HG02588 (cell line): ENCODE measurements around the gene SH3PXD2B.
"Not testable (repeated sequence)": the region's sequence is repeated elsewhere in the genome, so short reads cannot be mapped to it uniquely, and the experiment has no call there.

Experiments
- ATAC-seq: cut with Tn5 transposase; IDR thresholded peaks from one replicate; pipeline ENCODE4 v1.9.1; 2021; ENCODE audit warnings: mild to moderate bottlenecking, moderate library complexity; ENCODE audit not compliant: unreplicated experiment

SH3PXD2B gene

DNA sequence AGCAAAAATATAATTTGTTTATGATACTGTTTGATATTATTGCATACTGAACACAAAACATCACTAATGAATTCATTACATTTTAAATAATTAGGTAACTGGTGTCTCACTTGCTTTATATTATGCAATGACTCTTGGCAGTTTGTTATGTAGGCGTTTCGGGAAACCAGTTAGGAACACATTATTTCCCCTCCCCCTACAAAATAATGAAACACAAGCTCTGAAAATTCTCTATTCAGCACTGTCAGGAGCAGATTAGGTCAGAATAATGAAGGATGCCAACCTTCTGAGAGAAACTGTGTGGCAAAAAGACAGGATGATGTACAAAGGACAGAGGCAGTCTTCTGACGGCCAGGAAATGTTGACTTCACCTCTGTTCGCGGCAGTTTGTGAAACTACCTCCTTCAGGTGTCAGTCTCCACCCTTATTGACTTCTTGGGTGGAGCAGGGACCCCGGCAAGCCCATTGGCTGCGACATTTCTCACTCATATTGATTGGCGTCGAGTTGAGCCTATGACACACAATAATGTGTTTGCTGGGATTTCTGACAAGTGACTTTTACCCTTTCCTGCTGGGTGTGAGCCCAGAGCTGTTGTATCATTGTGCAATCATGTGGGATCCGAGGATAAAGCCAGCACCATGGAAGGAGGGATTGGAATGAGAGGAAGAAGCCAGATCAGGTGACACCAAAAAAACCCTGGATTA is 33.9 kb downstream of the SH3PXD2B start:
- ATAC-seq: no peak

DNA sequence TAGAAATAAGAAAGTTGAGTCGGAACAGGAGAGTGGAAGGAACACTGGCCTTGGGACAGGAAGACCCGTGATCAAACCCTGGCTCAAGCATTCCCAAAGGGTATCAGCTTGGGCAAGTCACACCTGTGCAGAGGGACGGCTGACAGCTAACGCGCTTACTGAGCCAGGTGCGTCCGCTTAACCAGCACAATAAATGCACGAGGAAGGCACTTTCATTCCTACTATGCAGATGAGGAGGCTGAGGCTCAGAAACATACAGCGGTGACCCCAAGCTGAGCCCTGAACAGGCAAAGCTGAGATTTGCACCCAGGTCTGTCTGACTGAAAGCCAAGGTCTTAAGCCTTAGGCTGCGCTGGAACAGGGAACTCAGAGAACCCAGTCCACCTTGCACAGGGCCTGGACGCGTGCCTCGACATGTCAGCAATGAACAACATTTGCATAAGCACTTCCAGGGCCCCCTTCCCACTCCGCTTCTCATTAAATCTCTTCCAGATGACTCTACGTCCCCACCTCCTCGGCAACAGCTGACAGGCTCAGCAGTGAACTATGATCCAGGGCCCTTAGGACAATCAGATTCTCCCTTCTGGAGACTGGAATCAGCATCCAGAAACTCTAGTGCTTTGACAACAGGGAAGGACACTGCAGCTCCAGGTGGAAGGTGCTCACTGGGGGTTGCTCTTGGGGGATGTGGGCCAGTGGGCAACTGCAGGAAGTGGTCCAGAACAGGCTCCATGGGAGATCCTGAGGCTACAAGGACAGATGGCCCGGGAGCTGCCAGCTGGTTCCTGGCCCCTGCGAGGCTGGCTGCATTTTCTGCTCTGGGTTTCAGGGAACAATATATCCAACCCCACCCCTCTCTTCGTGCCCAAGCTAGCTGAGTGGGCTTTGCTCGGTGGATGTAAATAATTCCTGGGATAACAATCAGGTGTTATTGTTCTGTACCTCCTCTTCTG is 35.2 kb downstream of the SH3PXD2B start:
- ATAC-seq: no peak

DNA sequence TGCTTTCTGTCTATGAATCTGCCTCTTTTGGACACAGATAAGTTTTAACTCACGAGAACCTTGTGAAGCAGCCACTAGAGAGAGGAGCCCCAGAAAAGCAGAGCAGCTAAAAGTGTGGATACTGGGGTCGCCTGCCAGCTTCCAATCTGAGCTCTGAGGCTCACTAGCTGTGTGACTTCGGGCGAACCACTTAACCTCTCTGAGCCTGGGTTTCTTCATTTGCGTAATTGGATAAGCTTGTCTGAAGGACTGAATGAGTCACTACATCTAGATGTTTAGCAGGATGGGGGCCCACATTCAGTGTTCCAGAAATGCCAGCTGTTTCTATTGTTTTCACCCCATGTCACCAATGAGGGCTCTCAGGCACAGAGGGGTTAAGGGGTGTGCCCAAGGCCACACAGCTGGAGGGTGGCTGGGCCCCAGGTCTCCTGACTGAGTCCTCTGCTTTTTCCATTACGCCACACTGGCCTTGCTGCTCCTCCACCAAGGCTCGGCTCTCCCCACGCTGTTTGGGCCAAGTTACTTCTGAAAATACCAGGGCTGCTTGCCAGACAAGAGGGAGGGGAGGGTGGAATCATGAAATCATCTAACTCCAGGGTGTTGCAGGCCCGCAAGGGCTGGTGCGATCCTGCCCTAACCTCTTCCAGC is 36.2 kb downstream of the SH3PXD2B start:
- ATAC-seq: no peak

DNA sequence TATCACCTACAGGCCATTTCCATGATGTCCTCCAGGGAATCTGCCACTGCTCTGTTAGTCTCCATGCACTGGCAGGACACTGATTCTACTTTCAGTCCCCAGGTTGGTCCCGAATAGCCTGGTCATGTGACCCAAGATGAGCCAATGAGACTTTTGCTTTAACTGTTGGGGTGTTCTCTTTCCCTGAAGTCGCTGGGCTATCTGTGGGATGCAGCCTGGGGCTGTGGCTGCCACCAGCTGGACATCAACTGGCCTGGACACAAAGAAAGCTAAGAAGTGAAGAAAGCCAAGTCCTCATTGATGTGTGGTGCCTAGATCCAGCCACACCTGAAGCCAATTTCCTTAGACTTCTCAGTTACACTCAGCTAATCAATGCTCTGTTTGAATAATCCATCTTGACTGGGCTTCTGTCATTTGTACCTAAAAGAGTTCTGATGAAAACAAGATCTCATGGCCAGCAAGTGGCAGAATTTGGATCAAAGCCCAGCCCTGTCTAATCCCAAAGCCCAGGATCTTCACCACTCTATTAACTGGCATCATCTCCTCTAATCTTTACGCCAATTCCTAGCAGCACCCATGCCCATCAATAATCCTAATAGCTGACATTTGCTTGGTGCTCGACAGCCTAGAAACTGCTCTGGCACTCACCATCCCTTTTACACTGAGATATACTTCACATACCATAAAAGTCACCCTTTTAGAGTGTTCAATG is 37.0 kb downstream of the SH3PXD2B start:
- no peak for ATAC-seq

DNA sequence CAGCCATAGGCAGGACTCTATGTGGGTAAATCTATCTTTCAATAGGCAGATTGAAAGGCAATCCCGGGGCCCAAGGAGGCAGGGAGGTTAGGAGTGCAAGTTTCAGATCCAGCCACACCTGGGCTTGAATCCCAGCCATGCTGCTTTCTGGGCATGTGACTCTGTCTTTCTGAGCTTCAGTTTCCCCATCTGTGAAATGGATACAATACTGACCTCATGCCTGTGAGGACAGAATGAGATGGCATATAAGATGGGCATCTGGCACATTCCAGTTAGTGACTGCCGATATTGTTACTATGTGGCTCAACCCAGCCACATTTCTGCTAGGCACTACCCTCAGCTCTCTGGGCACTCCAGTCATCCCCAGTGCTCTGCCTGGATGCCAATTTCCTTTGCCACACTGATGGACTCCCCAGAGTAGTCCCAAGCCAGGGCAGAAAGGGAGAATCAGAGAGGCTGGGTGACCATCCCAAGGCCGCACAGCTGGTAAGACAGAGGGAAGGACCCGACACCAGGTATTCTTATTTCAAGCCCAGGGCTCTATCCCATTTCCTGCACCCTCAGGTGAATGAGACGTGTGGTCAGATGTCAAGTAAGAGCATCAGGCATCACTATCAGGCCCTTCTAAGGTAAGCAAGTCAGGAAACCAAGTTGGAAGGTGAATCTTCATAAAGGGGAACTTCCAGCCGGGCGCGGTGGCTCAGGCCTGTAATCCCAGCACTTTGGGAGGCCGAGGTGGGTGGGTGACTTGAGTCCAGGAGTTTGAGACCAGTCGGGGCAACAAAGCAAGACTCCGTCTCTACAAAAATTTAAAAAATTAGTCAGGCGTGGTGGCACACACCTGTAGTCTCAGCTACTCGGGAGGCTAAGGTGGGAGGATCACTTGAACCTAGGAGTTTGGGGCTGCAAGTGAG is 38.7 kb downstream of the SH3PXD2B start:
- ATAC-seq: no peak

DNA sequence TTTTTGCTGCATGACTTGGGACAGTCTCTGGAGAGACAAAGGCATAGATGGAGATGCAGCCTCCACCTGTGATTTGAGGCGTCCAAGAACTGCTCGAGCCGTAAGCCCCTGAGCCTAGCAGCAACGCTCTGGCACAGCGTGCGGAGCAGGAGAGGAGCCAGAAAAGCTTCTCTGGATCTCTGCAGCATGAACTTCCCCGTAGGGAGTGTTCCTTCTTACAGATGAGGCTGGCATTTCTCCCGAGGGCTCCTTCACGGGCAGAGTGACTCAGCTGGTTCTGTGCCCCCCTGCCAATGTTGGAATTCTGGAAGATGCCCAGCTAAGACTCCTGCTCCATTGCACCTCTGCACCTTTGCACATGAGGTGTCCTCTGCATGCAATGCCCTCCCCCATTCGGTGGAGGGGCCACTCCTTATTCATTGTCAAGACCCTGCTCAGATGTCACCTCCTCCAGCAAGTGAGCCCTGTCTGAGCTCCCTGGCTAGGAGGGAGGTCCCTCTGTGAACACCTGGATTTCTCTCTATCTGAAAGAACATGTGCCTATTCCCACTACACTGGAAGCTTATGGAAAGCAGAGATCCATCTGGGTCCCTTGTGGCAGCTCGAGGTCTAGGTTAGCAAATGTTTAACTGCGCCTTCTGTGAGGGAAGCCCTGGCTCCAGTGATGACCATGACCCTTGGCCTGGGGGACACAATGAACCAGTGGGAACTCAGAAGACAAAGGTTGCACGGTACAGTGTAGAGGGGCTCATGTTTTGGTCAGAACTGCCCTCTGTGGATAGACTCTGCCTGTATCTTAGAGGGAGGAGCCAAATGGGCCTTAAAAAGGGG is 39.6 kb downstream of the SH3PXD2B start:
- no peak for ATAC-seq

DNA sequence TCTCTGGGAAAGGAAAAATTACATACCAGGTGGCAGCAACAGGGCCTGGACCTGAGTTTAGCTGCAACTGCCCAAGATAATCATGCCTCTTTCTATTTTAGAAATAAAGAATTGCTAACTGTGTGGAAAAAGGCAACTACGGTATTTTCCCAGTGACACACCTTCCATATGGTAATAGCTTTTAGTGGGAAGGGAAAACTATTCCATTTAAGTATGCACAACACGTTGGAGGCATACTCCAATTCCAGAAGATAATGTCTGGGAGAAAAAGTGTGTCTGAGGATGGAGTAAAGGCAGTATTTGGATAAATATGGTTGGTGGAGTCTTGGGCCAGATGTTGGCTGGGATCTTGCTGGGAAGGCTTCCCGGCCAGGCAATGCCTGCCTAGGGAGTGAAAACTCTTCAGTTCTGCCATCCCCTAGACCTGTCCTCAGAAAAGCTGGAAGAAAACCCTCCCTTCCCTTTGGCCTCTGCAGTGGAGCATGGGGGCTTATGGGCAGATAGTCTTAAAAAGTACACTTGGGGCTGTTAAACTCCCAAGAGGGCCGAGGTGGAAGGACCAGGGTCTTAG is 40.6 kb downstream of the SH3PXD2B start:
- no peak for ATAC-seq

DNA sequence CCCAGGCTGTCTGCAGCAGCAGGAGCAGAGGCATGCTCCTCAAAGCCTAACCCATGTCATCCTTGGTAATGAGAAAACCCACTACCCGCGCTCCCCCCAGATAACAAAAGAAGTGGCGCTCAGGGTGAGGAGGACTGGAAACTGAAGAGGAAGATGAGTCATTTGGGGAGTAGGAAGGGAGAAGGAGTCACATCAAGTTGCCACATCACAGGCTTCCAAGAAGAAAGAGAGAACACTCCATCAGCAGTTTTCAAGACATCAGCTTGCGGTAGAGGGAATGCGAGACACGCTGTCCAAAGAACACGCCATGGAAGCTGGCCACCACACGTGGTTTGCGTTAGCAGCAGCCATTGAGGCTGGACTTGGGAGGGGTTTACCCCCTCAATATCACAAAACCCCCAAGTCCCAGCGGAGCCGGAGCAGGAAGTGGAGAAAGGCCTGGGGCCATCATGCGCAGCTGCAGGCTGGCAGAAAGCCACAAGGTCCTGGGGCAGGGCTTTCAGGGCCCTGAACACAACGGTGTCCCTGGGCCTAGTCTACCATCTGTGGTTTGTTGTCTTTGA is 41.5 kb downstream of the SH3PXD2B start:
- ATAC-seq: no peak

DNA sequence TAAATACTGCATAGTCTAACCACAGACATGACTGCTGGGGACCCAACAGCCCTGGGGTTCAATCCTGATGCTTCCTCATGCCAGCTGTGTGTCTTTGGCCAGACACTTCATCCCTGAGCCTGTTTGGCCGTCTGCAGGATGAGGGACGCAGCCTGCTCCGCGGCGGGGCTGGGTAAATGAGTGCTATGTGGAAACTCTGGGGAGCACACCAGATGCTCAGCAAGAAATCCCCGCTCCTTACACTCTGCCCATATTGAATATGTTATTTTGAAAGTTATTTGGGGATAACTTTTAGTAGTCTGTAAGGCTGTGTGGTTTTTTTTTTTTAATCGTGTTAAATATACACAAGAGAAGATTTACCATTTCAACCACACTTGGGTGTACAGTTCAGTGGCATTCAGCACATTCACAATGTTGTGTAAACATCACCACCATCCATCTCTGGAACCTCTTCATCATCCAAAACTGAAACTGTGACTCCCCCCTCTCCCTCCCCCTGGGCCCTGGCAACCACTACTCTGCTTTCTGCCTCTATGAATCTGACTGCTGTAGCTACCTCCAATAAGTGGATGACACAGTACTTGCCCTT is 42.7 kb downstream of the SH3PXD2B start:
- ATAC-seq: no peak

DNA sequence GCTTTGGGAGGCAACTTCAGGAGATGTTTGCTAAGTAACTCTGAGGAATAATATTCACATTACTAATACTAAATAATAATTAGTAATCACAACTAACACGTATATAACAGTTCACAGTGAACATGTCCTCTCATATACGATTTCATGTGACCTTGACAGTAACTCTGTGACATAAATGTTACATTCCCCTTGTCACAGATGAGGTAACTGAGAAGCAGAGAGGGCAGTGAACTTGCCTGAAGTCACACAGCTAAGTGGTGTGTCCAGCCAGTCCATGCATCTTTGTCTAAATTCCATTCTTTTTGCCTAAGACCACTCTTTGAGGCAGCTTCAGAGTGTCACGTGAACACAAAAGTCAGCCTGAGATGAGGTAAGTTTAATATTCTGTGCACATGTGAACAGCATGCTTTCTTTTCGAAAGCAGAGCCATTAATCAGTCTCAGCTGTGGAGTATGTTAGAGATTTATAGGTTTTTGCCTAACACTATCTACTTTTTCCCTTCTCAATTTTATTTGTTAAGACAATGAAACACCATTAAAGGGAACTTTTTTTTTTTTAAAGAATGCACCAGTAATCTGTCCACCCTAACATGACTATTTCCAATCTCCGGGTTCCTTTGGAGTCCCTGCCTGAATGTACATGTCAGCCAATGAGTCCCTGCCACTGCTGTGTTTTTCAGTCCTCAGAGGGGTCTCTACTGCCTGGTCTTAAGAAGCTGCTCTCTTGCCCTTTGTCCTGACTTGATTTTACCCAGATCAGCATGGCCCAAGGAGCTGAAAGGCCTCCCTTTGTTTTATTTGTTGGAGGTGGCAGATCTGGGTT is 43.5 kb downstream of the SH3PXD2B start:
- no peak for ATAC-seq

DNA sequence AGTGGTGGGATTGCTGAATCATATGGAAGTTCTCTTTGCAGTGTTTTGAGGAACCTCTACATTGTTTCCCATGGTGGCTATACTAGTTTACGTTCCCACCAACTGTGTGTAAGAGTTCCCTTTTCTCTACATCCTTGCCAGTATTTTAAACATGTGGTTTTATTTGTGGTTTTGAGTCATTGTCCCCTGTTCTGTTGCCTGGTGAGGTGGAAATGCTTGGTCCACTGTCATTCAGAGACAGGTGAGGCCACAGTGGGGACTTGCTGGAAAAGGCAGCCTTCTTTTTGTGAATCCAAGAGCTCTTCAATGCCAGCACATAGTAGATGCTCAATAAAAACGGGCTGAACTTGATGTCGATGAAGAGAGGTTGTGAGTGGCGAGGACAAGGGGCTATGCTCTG is 44.2 kb downstream of the SH3PXD2B start:
- no peak for ATAC-seq

DNA sequence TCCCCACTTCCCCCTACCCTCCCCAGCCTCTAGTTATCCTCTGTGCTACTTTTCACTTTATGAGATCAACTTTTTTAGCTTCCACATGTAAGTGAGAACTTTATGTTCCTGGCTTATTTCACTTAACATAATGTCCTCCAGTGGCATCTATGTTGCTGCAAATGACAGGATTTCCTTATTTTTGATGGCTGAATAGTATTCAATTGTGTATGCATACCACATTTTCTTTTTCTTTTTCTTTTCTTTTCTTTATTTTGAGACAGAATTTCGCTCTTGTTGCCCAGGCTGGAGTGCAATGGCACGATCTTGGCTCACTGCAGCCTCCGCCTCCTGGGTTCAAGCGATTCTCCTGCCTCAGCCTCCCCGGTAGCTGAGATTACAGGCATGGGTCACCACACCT is 44.8 kb downstream of the SH3PXD2B start:
- ATAC-seq: not testable (repeated sequence)

DNA sequence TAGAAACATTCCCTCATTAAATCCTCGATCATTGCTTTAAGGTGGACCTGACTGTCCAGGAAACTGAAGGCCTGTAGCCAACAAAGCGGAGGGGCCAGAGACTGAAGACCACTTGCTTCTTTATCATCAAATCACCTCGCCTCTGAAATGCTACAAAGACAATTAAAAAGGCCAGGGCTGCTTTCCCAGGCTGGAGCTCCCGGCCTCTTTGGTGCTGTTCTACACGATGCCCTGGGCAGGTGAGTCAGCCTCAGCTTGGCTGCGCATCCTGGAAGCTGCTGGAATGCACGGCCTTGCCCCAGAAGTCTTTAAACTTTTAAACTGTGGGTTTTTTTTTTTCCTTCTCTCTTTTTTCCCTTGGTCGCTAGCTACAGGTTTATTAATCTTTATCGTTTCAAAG is 46.5 kb downstream of the SH3PXD2B start:
- ATAC-seq: no peak

DNA sequence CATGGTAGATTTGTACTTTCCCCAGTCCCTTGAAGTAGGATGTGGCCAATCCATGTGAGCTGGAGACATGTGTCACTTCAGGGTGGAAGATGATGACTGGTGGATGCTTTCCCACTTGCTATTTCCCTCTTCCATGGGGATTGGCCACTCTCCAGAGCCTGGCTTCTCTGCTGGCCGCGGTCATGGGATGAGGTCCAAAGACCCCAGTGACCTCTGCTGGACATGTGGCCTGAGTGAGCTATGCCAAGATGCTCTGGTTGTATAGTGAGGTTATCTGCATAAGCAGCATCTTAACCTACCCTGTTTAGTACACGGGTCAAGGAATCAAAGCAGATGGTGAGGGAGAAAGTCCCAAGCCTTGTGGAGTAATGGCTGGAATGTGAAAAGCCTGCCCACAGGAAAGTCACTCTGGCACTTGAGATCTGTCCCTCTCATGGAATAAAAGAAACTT is 47.1 kb downstream of the SH3PXD2B start:
- no peak for ATAC-seq

DNA sequence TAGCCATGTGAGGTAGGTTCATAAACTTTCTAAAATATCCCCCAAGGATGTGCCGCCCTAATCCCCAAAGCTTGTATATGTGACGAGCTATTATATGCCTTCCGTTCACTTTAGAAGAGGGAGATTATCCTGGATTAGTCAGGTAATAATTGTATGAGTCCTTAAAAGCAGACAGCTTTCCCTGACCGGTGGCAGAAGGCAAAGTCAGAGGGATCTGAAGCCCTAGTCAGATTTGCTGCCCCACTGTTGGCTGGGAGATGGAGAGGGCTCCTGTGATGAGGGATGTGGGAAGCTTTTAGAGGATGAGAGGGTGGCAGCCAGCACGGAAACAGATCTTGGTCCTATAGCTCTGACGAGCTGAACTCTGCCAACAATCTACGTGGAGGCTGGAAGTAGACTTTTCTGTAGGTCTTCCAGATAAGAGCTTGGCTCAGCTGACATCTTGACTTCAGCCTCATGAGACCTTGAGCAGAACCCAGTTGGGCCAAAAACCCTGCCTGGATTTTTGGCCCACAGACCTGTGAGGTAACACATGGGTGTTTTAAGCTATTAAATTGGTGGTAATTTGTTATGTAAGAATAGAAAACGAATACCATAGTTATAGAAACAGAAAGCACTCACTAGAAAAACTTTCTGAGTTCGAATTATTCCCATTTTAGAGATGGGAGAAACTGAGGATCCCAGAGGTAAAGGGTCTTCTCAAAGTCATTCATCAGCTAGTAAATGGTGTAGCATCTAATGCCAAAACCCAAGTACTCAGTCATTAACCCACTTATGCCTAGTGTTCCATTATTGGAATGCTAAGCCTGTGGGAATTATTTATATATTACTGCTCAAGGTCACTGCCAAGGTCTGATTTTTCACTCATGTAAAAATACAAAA is 48.9 kb downstream of the SH3PXD2B start:
- no peak for ATAC-seq

DNA sequence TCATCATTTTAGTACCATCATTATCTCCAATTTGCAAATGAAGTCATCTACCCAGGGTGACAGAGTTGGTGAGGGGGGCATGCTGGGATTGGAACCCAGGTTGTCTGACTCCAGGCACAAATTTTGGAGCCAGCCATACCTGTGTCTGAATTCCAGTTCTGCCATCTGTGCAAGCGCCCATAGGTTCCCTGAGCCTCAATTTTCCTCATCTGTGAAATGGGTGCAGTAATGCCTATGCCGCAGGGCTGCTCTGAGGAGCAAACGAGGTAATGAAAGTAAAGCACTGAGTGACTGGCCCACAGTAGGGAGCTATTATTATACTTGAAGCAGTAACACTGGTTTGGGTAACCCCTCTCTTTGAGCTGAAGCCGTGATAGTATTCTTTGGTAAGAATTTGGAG is 49.6 kb downstream of the SH3PXD2B start:
- ATAC-seq: no peak
